Gastrocnemius medialis (tissue), 4 donors: ENCODE data around the gene PARS2.

Source experiments
- CTCF ChIP-seq, 5 experiments: fragments of 450-650 bp in 3 of 5; fragments of 200-600 bp in 2 of 5; sonication (generic) in 2 of 5; IDR thresholded peaks in 4 of 5; conservative IDR thresholded peaks in 1 of 5; 1 replicate in 4 of 5; 2 replicates in 1 of 5; pipeline ENCODE4 v1.5.1; 2016 to 2019; ENCODE audit warnings: antibody characterized with exemption in 5 of 5, mild to moderate bottlenecking in 3 of 5, moderate library complexity in 3 of 5
- POLR2A ChIP-seq, 2 donors: fragments of 450-650 bp; IDR thresholded peaks; one replicate each; pipeline ENCODE4 v1.6.1; 2017; ENCODE audit warnings: antibody characterized with exemption in 2 of 2, mild to moderate bottlenecking in 2 of 2, moderate library complexity in 2 of 2

GRCh38 chr1:54811066-54811465 lies 46.7 kb upstream of the PARS2 start:
- TF ChIP-seq CTCF (IDR thresholded peaks at IDR 0.05 in 4 of 5, conservative IDR thresholded peaks at IDR 0.05 in 1 of 5) (no peak), POLR2A (IDR thresholded peaks at IDR 0.05) (no peak)
